GM23338 (cell line): ENCODE data around the gene SLC2A1.

Experiments used
- CTCF ChIP-seq, 2 experiments: fragments of 200-600 bp in 1 of 2; sonication (generic) in 1 of 2; conservative IDR thresholded peaks; 2 replicates each; pipeline versions ENCODE4 v1.5.1 to v1.6.1; 2016 to 2017; ENCODE audit warnings: antibody characterized with exemption in 2 of 2, low read depth in 2 of 2, mild to moderate bottlenecking in 2 of 2, moderate library complexity in 1 of 2
- EZH2 ChIP-seq: fragments of 200-600 bp; sonication (generic); IDR thresholded peaks from one replicate; pipeline ENCODE4 v1.8.0; 2017; ENCODE audit warnings: antibody characterized with exemption, mild to moderate bottlenecking, low read depth; ENCODE audit not compliant: unreplicated experiment
- JUNB ChIP-seq: IDR thresholded peaks from one replicate; pipeline ENCODE4 v1.6.1; 2016; ENCODE audit warnings: antibody characterized with exemption; ENCODE audit not compliant: unreplicated experiment
- POLR2AphosphoS5 ChIP-seq: IDR thresholded peaks from 2 replicates; pipeline ENCODE4 v1.6.1; 2016; ENCODE audit warnings: antibody characterized with exemption, low read depth

DNA sequence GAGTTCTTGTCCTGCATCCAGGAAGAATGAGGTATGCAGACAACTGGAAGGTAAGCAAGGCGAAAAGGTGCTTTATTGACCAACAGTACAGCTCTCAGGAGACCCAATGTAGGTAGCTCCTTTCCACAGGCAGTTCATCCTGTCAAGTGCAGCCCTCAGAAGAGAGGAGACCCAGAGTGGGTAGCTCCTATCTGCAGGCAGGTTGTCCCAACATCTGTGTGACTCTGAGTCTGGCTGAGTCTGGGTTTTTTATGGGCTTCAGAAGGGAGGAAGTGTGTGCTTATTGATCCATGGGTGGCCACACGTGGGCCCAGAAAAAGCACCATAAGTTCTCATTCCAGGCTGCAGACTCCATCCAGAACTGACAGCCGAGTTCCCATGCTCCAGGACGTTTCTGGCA, 78.3 kb downstream of the SLC2A1 start:
- TF ChIP-seq POLR2AphosphoS5 (no peak), CTCF (conservative IDR thresholded peaks at IDR 0.05; ENCODE audit: low read depth in 2 of 2) (no peak), EZH2 (no peak), JUNB (no peak)
